K562 (cell line): ENCODE results near the gene CTNS. TPM values are rescaled to one million over a fixed set of nuclear protein-coding genes. Genes with fewer than 3 reads are reported as not detected.

Experiments used
- ATAC-seq: fragments of 200-7000 bp; cut with Tn5 transposase; 3 replicates; pipeline ENCODE4 v1.9.1; 2020; ENCODE audit warnings: moderate library complexity
- BruUV-seq: library from RNA; stranded (reverse); fragments of 400-500 nt; replicated peaks from 2 replicates; lab custom pipeline; 2021; lab: Mats Ljungman, UMichigan
- CTCF ChIA-PET: fragments of 300-600 bp; formaldehyde crosslinking; extraction: SDS; loops from one replicate; lab custom pipeline; 2021; ENCODE audit warnings: low intra/inter-chr PET ratio; lab: Yijun Ruan, JAX
- POLR2A ChIA-PET: fragments of 300-600, 350-650 bp; sonication (Branson Sonifier 250); formaldehyde crosslinking; extraction: SDS; loops from one replicate; lab custom pipeline; 2021; ENCODE audit warnings: antibody characterized with exemption, inconsistent platforms; lab: Yijun Ruan, JAX
- DNase-seq, 4 experiments: peaks; one replicate each; pipeline versions ENCODE4 v3.0.0 to v3.0.0-alpha.2; 2011 to 2018; ENCODE audit warnings: low spot score in 3 of 4, mixed read lengths in 3 of 4; ENCODE audit errors: extremely low read depth in 1 of 4
- FAIRE-seq: peaks from 2 replicates; lab custom pipeline; 2011; peaks lifted over from hg19 to GRCh38; lab: Jason Lieb, UNC
- H2AFZ ChIP-seq: 2 replicates; pipeline ENCODE4 v1.6.0; 2011; ENCODE audit warnings: low read depth, low read length, control low read depth, inconsistent platforms
- H3K27ac ChIP-seq: fragments of 200-600 bp; 3 replicates; pipeline ENCODE4 v1.8.0; 2011; ENCODE audit warnings: low read depth, mild to moderate bottlenecking, control low read depth, inconsistent platforms, low read length, moderate library complexity, mixed read lengths; ENCODE audit errors: extremely low read depth
- H3K27me3 ChIP-seq, 2 experiments: fragments of 300-600 bp in 1 of 2; 2 replicates in 1 of 2; 3 replicates in 1 of 2; pipeline versions ENCODE4 v1.6.0 to v1.8.0; 2011; ENCODE audit warnings: inconsistent platforms in 2 of 2, low read length in 2 of 2, mild to moderate bottlenecking in 1 of 2, mixed read lengths in 1 of 2, moderate library complexity in 1 of 2; ENCODE audit not compliant: control insufficient read depth in 2 of 2, insufficient read depth in 2 of 2
- H3K36me3 ChIP-seq: fragments of 300-600 bp; 3 replicates; pipeline ENCODE4 v1.8.0; 2011; ENCODE audit warnings: mild to moderate bottlenecking, low read length, inconsistent platforms; ENCODE audit not compliant: control insufficient read depth, insufficient read depth
- H3K4me1 ChIP-seq, 2 experiments: fragments of 200-600 bp in 1 of 2; replicated peaks in 1 of 2; 2 replicates in 1 of 2; 3 replicates in 1 of 2; pipeline versions ENCODE4 v1.5.1 to v1.8.0; 2011; ENCODE audit warnings: inconsistent platforms in 2 of 2, low read length in 2 of 2, mild to moderate bottlenecking in 1 of 2, mixed read lengths in 1 of 2, moderate library complexity in 1 of 2; ENCODE audit not compliant: control insufficient read depth in 2 of 2, insufficient read depth in 2 of 2
- H3K4me2 ChIP-seq: 2 replicates; pipeline ENCODE4 v1.6.1; 2011; ENCODE audit warnings: low read length, control low read depth, inconsistent platforms, mixed read lengths; ENCODE audit not compliant: insufficient read depth
- H3K4me3 ChIP-seq: fragments of 200-600 bp; sonication (generic), shearing (Covaris generic); 2 replicates; pipeline ENCODE4 v1.5.1; 2016; ENCODE audit warnings: control low read depth, inconsistent platforms
- H3K79me2 ChIP-seq: fragments of 200-600 bp; 3 replicates; pipeline ENCODE4 v1.8.0; 2011; ENCODE audit warnings: low read length, inconsistent platforms; ENCODE audit not compliant: control insufficient read depth, insufficient read depth
- H3K9ac ChIP-seq, 2 experiments: 2 replicates each; pipeline versions ENCODE4 v1.6.0 to v1.6.1; 2011; ENCODE audit warnings: low read depth in 2 of 2, low read length in 2 of 2, control low read depth in 1 of 2, inconsistent platforms in 1 of 2, mild to moderate bottlenecking in 1 of 2, mixed read lengths in 1 of 2; ENCODE audit not compliant: insufficient read depth in 1 of 2
- H3K9me1 ChIP-seq: one replicate; pipeline ENCODE4 v1.6.0; 2011; ENCODE audit warnings: inconsistent platforms, mild to moderate bottlenecking, low read length, moderate library complexity; ENCODE audit not compliant: control insufficient read depth, insufficient read depth
- H3K9me3 ChIP-seq: replicated peaks from 2 replicates; pipeline ENCODE4 v1.5.1; 2011; ENCODE audit warnings: low read depth, low read length, inconsistent platforms; ENCODE audit not compliant: control insufficient read depth, insufficient read depth
- H4K20me1 ChIP-seq: replicated peaks from 2 replicates; pipeline ENCODE4 v1.6.1; 2011; ENCODE audit warnings: low read length, inconsistent platforms, mixed read lengths; ENCODE audit not compliant: control insufficient read depth, insufficient read depth
- TARDBP ChIP-seq: fragments of 450-650 bp; IDR thresholded peaks from 2 replicates; pipeline ENCODE4 v1.6.1; 2016
- ZBTB7A ChIP-seq: IDR thresholded peaks from 2 replicates; pipeline ENCODE4 v1.6.1; 2011; ENCODE audit warnings: low read depth, mild to moderate bottlenecking, low read length, moderate library complexity, borderline replicate concordance; ENCODE audit not compliant: control insufficient read depth
- WGBS: fragments of 100-300 bp; shearing (Covaris generic); methylation state at CpG from one replicate; pipeline ENCODE4 v1.1.6; 2016; ENCODE audit warnings: low coverage, mixed read lengths; ENCODE audit not compliant: insufficient coverage; ENCODE audit errors: missing lambda C conversion rate; 5-methylcytosine and 5-hydroxymethylcytosine counted together
- in situ Hi-C: fragments of 300-500 bp; cut with MboI; formaldehyde crosslinking; loops from 4 replicates; pipeline ENCODE4 v1.15.0; 2018; ENCODE audit warnings: inconsistent platforms, mixed read lengths
- intact Hi-C: fragments of 100-400 bp; cut with micrococcal nuclease; formaldehyde crosslinking; loops from 2 replicates; pipeline ENCODE4 v1.14.2; 2022
- polyA plus RNA-seq, 8 experiments: library from polyadenylated mRNA; depleted of rRNA in 4 of 8; stranded (reverse) in 5 of 8; unstranded in 3 of 8; fragments of >200 nt; fragmentation: Nextera tagmentation in 2 of 8; fragmentation: Illumina TruSeq in 1 of 8; extraction: Ambion mirVana in 2 of 8; extraction: Trizol in 1 of 8; gene quantifications; 2 replicates each; pipeline versions ENCODE4 v1.2.1 to v1.2.3, GENCODE V29; 2011 to 2014; ENCODE audit warnings: inconsistent platforms in 1 of 8, missing spikeins in 1 of 8
- total RNA-seq, 7 experiments: library from RNA; depleted of rRNA in 6 of 7; stranded (reverse); fragments of >200 nt in 6 of 7; fragmentation: Illumina TruSeq in 2 of 7; extraction: Trizol in 2 of 7; gene quantifications; 2 replicates each; pipeline versions ENCODE4 v1.2.1 to v1.2.3, GENCODE V29; 2011 to 2021; ENCODE audit warnings: low replicate concordance in 1 of 7
- TF ChIP-seq, protein P1 (sequence below): fragments of 450-650 bp; IDR thresholded peaks from 2 replicates; pipeline ENCODE4 v1.6.1; 2016; ENCODE audit warnings: borderline replicate concordance

CTNS gene
- total and polyA plus RNA-seq, 9 of the 15 experiments (the other 6 are each of a cell fraction or from before 2014, with no cell fraction given): 0.66 to 8.4 (median 4.9) TPM

DNA sequence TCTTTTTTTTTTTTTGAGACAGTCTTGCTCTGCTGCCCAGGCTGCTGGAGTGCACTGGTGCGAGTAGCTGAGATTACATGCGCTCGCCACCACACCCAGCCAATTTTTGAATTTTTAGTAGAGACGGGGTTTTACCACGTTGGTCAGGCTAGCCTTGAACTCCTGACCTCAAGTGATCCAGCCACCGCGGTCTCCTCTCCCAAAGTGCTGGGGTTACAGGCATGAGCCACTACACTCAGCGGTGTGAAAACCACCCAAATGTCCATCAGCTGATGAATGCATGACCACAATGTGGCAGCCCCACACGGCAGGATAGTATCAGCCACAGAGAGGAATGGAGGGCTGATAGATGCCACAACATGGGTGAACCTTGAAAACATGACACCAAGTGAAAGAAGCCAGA lies 57.3 kb downstream of the CTNS start:
- Histone ChIP-seq H3K27me3 (no peaks in the 10 kb centered on the region), H2AFZ (no peak overlapping the region), H3K9me1 (no peaks in the 10 kb centered on the region), H3K9ac (no peak overlapping the region), H3K4me1 (peaks cover 0 to 38% of the 10 kb centered on the region in 2 experiments; a peak in 2 of 5 replicates), H3K79me2 (no peaks in the 10 kb centered on the region), H3K4me2 (no peak overlapping the region), H3K27ac (no peak overlapping the region), H3K36me3 (no peaks in the 10 kb centered on the region), H3K4me3 (no peak overlapping the region), H4K20me1 (no peaks in the 10 kb centered on the region), H3K9me3 (no peaks in the 10 kb centered on the region; the same call in 1 of the 2 replicates)
- no TSS peak for BruUV-seq
- in situ Hi-C loops (no loop called here), intact Hi-C loops (loop anchor here (10.0 kb wide), 1 partner anchor 89 kb away; the partner anchor contains the start of gene TRPV1)
- POLR2A ChIA-PET: interaction anchor here (0.6 kb wide), 1 partner anchor 21 kb away, joined by 4 read pairs; no protein-coding TSS in a partner anchor
- FAIRE-seq (no peak), ATAC-seq (no peak), DNase-seq (no peak)
- WGBS: 14% methylated on average over 7 of the region's 9 CpGs
- no peak for TF ChIP-seq TARDBP
- CTCF ChIA-PET: no interaction called here

DNA sequence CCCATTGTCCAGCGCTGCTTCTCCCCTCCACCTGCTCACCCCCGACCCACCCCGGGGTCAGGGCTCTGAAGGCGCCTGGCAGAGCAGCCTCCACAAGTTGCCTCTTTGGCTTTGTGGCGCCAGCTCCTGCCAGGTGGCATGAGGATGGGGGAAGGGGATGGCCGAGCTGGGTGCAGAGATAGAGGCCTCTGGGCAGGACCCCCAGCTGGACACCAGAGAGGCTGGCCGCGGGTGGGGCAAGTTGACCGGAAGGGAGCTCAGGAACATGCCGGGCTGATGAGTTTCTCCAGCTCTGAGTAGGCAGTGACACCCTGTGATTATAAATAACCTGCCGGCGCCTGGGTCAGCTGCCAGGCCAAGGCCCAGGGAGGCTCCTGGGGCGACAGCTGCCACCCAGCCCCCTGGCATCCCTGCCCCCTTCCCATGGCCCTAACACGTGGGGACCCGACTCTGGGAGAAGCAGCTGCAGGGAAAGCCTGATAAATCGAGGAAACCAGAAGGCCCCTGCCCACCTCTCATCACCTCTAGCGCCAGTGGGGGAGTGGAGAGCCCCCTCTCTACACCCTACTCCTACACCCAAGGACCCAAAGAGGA lies 58.7 kb downstream of the CTNS start:
- Histone ChIP-seq H3K27me3 (no peaks in the 10 kb centered on the region), H2AFZ (peak overlapping the region; percentile 66; the same call in 1 of the 2 replicates)
- no peak for ATAC-seq

More for the DNA sequence above, 58.7 kb downstream of the CTNS start:
- Histone ChIP-seq H3K4me3 (0 out of 2 replicates have a peak overlapping the region, but pooled peaks have one; percentile 19), H3K79me2 (no peaks in the 10 kb centered on the region), H3K4me2 (peak overlapping the region; percentile 55; the same call in 1 of the 2 replicates)
- BruUV-seq: no TSS peak
- CTCF ChIA-PET: no interaction called here
- DNase-seq: no peak
- TF ChIP-seq, protein P1, sequence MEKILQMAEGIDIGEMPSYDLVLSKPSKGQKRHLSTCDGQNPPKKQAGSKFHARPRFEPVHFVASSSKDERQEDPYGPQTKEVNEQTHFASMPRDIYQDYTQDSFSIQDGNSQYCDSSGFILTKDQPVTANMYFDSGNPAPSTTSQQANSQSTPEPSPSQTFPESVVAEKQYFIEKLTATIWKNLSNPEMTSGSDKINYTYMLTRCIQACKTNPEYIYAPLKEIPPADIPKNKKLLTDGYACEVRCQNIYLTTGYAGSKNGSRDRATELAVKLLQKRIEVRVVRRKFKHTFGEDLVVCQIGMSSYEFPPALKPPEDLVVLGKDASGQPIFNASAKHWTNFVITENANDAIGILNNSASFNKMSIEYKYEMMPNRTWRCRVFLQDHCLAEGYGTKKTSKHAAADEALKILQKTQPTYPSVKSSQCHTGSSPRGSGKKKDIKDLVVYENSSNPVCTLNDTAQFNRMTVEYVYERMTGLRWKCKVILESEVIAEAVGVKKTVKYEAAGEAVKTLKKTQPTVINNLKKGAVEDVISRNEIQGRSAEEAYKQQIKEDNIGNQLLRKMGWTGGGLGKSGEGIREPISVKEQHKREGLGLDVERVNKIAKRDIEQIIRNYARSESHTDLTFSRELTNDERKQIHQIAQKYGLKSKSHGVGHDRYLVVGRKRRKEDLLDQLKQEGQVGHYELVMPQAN: no peak
- TF ChIP-seq ZBTB7A: peak; percentile 7; the same call in 1 of the 2 replicates
- TF ChIP-seq, all 486 proteins: peak for 1
- H3K4me1 ChIP-seq: peaks cover 0 to 27% of the 10 kb centered on the region in 2 experiments; a peak in 2 of 5 replicates
- H3K9me1 ChIP-seq: no peaks in the 10 kb centered on the region
- peak overlapping the region in 1 of 2 experiments; percentile 86; a peak in 1 of 4 replicates for H3K9ac ChIP-seq
- POLR2A ChIA-PET: interaction anchor here (0.6 kb wide), 1 partner anchor 322 kb away, joined by 3 read pairs; no protein-coding TSS in a partner anchor
- H4K20me1 ChIP-seq: no peaks in the 10 kb centered on the region
- in situ Hi-C loops (no loop called here), intact Hi-C loops (loop anchor here (10.0 kb wide), 1 partner anchor 90 kb away; the partner anchor contains the start of gene TRPV1)
- FAIRE-seq: no peak
- no peaks in the 10 kb centered on the region for H3K36me3 ChIP-seq
- no peak overlapping the region for H3K27ac ChIP-seq
- H3K9me3 ChIP-seq: no peaks in the 10 kb centered on the region; the same call in 1 of the 2 replicates
- WGBS: 6% methylated on average over 6 of the region's 17 CpGs
